ENCODE measurements around the gene MYO1B. TPM values are rescaled to one million over a fixed set of nuclear protein-coding genes. Genes with fewer than 3 reads are reported as not detected.

MYO1B gene
- total and polyA plus RNA-seq, 2 of the 4 experiments (the other 2 are of a cell fraction), result 57.2 to 116 TPM

- Histone ChIP-seq H3K14ac (replicated peaks; ENCODE audit: low read depth, low read length) (peak overlapping the region; percentile 20; the same call in 1 of the 2 replicates), H3K4me1 (ENCODE audit: control insufficient read depth, insufficient read depth, low read length) (peaks cover 30% of the 10 kb centered on the region), H3K23ac (ENCODE audit: low read depth, low read length) (no peak overlapping the region), H3K4ac (ENCODE audit: low read depth, low read length) (peak overlapping the region; percentile 2), H3K27me3 (ENCODE audit: control insufficient read depth, insufficient read depth, low read length) (no peaks in the 10 kb centered on the region), H4K8ac (ENCODE audit: low read depth in 2 of 2, low read length in 2 of 2) (peak overlapping the region in 1 of 2 experiments; percentile 32; a peak in 1 of 4 replicates), H2BK5ac (ENCODE audit: low read depth, low read length, poor library complexity, severe bottlenecking) (peak overlapping the region; percentile 3), H2BK15ac (ENCODE audit: low read depth, low read length) (no peak overlapping the region; the same call in 2 of the 3 replicates), H3K36me3 (ENCODE audit: control insufficient read depth, insufficient read depth, low read length) (peaks cover 36% of the 10 kb centered on the region), H4K5ac (ENCODE audit: low read depth, low read length) (peak overlapping the region; percentile 4; the same call in 1 of the 2 replicates), H3K4me2 (ENCODE audit: low read depth, low read length) (no peak overlapping the region), H3K4me3 (ENCODE audit: insufficient read depth, low read depth, low read length) (no peak overlapping the region), H4K91ac (ENCODE audit: insufficient read depth, low read depth, low read length) (peak overlapping the region; percentile 14; the same call in 1 of the 2 replicates), H3K9ac (ENCODE audit: low read depth, low read length) (peak overlapping the region; percentile 0; the same call in 1 of the 2 replicates), H2BK20ac (ENCODE audit: low read depth, low read length) (peak overlapping the region; percentile 83; the same call in 1 of the 2 replicates), H4K20me1 (ENCODE audit: insufficient read depth, low read length) (peaks cover 4% of the 10 kb centered on the region; the same call in 1 of the 2 replicates), H3K56ac (ENCODE audit: extremely low read depth, insufficient read depth, low read length) (no peak overlapping the region), H3K9me1 (ENCODE audit: insufficient read depth, low read length) (peaks cover 30% of the 10 kb centered on the region), H2AK9ac (replicated peaks; ENCODE audit: low read depth, low read length, poor library complexity) (peak overlapping the region; percentile 0), H3K9me3 (ENCODE audit: control insufficient read depth, insufficient read depth, low read length) (peaks cover 2% of the 10 kb centered on the region; the same call in 1 of the 2 replicates), H3K79me1 (ENCODE audit: low read depth in 1 of 2, low read length in 2 of 2) (peaks cover 22 to 57% of the 10 kb centered on the region in 2 experiments), H3K18ac (ENCODE audit: low read depth, low read length) (peak overlapping the region; percentile 2), H2AK5ac (ENCODE audit: low read depth, low read length) (peak overlapping the region; percentile 37; the same call in 1 of the 2 replicates), H3K27ac (ENCODE audit: insufficient read depth, low read length) (peak overlapping the region; percentile 48; the same call in 1 of the 2 replicates), H2BK120ac (ENCODE audit: low read depth, low read length) (peak overlapping the region; percentile 5), H2AFZ (replicated peaks; ENCODE audit: low read length, poor library complexity) (no peak overlapping the region)
- dilution Hi-C loops (cut with HindIII; ENCODE audit: low sequenced_read_pairs, unreplicated experiment) (no loop called here), intact Hi-C loops (cut with micrococcal nuclease) (no loop called here), in situ Hi-C loops (cut with MboI; ENCODE audit: low sequenced_read_pairs) (no loop called here)
- BruUV-seq (replicated peaks), result no TSS peak
- CTCF ChIA-PET, result interaction anchor here (0.6 kb wide), 1 partner anchor 16 kb away, joined by 3 read pairs; no protein-coding TSS in a partner anchor
- TF ChIP-seq NFE2L2 (IDR thresholded peaks at IDR 0.05; ENCODE audit: low read depth, low read length), result peak; percentile 55
- TF ChIP-seq USF2 (IDR thresholded peaks at IDR 0.05; ENCODE audit: low read depth, low read length), result no peak
- no peak for TF ChIP-seq POLR2A (IDR thresholded peaks at IDR 0.05; ENCODE audit: low read depth, low read length)
- TF ChIP-seq MXI1 (IDR thresholded peaks at IDR 0.05; ENCODE audit: borderline replicate concordance, low read depth, low read length), result no peak
- TF ChIP-seq SMC3 (IDR thresholded peaks at IDR 0.05; ENCODE audit: low read depth, low read length), result no peak
- no peak for TF ChIP-seq BHLHE40 (IDR thresholded peaks at IDR 0.05; ENCODE audit: low read depth, low read length)
- peak; percentile 90 for TF ChIP-seq MAFK (IDR thresholded peaks at IDR 0.05; ENCODE audit: low read depth, low read length)
- ATAC-seq (ENCODE audit: low read depth), result no peak
- WGBS, 2 experiments (ENCODE audit: extremely low coverage in 2 of 2, insufficient read length in 1 of 2), result no CpG with 5 or more reads among the region's 2 CpGs
- POLR2A ChIA-PET (ENCODE audit: unreplicated experiment), result no interaction called here
- peak; percentile 52 for DNase-seq
Measured at GRCh38 chr2:191350826-191351225, 105.6 kb downstream of the MYO1B start.

Data from IMR-90 (cell line).